WTC11 (cell line): ENCODE measurements around the gene PDF. TPM values are rescaled to one million over a fixed set of nuclear protein-coding genes. Genes with fewer than 3 reads are reported as not detected.
"Not testable (repeated sequence)": the region's sequence is repeated elsewhere in the genome, so short reads cannot be mapped to it uniquely, and the experiment has no call there.

Experiments
- ATAC-seq: fragments of 200-7000 bp; cut with Tn5 transposase; 2 replicates; pipeline ENCODE4 v1.10.0; 2021; ENCODE audit warnings: mild to moderate bottlenecking, moderate library complexity
- CTCF ChIA-PET: fragments of 300-600 bp; sonication (Branson Sonifier 250); formaldehyde crosslinking; loops from one replicate; lab custom pipeline; 2021; ENCODE audit warnings: antibody characterized with exemption; lab: Charles Lee
- POLR2A ChIA-PET: fragments of 350-600 bp; sonication (Branson Sonifier 250); formaldehyde crosslinking; loops from one replicate; lab custom pipeline; 2021; ENCODE audit warnings: antibody characterized with exemption; lab: Charles Lee
- DNase-seq: peaks from one replicate; pipeline ENCODE4 v3.0.0; 2021; ENCODE audit warnings: low spot score
- H3K27ac Mint-ChIP-seq: 2 replicates; pipeline ENCODE4 v1.8.0; 2021; ENCODE audit warnings: mixed read lengths
- H3K27me3 Mint-ChIP-seq: 2 replicates; pipeline ENCODE4 v1.8.0; 2021; ENCODE audit warnings: low read depth, mild to moderate bottlenecking, moderate library complexity, mixed read lengths
- H3K36me3 Mint-ChIP-seq: 2 replicates; pipeline ENCODE4 v1.8.0; 2021; ENCODE audit warnings: mixed read lengths
- H3K4me1 Mint-ChIP-seq: 2 replicates; pipeline ENCODE4 v1.8.0; 2022; ENCODE audit warnings: mixed read lengths
- H3K4me3 Mint-ChIP-seq: 2 replicates; pipeline ENCODE4 v1.8.0; 2021; ENCODE audit warnings: mild to moderate bottlenecking, moderate library complexity, mixed read lengths
- H3K9me3 Mint-ChIP-seq: 2 replicates; pipeline ENCODE4 v1.8.0; 2021; ENCODE audit warnings: mixed read lengths
- CREB1 ChIP-seq: sonication (generic); formaldehyde crosslinking; IDR thresholded peaks from 2 replicates; pipeline ENCODE4 v1.8.0; 2023; ENCODE audit warnings: mild to moderate bottlenecking, missing genetic modification reagents
- FOXJ3 ChIP-seq: sonication (generic); formaldehyde crosslinking; IDR thresholded peaks from 2 replicates; pipeline ENCODE4 v1.9.0; 2021; ENCODE audit warnings: missing genetic modification reagents, mild to moderate bottlenecking, borderline replicate concordance
- JAZF1 ChIP-seq: fragments of 250-450 bp; sonication (Bioruptor Pico); IDR thresholded peaks from 2 replicates; pipeline ENCODE4 v1.9.0; 2021; ENCODE audit warnings: moderate library complexity, mild to moderate bottlenecking, inconsistent platforms
- NFYB ChIP-seq: sonication (generic); formaldehyde crosslinking; conservative IDR thresholded peaks from 2 replicates; pipeline ENCODE4 v1.8.0; 2022; ENCODE audit warnings: low read depth, missing genetic modification reagents
- PRRX2 ChIP-seq: fragments of 250-450 bp; sonication (Bioruptor Pico); IDR thresholded peaks from 2 replicates; pipeline ENCODE4 v1.8.0; 2021; ENCODE audit warnings: mild to moderate bottlenecking
- SMAD4 ChIP-seq: sonication (generic); formaldehyde crosslinking; IDR thresholded peaks from 2 replicates; pipeline ENCODE4 v1.8.0; 2022; ENCODE audit warnings: mild to moderate bottlenecking, missing genetic modification reagents
- TEAD1 ChIP-seq: sonication (generic); formaldehyde crosslinking; IDR thresholded peaks from 2 replicates; pipeline ENCODE4 v1.8.0; 2022; ENCODE audit warnings: mild to moderate bottlenecking, missing genetic modification reagents
- ZBTB21 ChIP-seq: sonication (generic); formaldehyde crosslinking; IDR thresholded peaks from 2 replicates; pipeline ENCODE4 v1.8.1; 2023; ENCODE audit warnings: mild to moderate bottlenecking, missing genetic modification reagents, borderline replicate concordance
- ZNF138 ChIP-seq: sonication (generic); formaldehyde crosslinking; conservative IDR thresholded peaks from 2 replicates; pipeline ENCODE4 v1.8.1; 2022; ENCODE audit warnings: mild to moderate bottlenecking, moderate library complexity, missing genetic modification reagents
- ZNF219 ChIP-seq: sonication (generic); formaldehyde crosslinking; IDR thresholded peaks from 2 replicates; pipeline ENCODE4 v1.8.0; 2023; ENCODE audit warnings: missing genetic modification reagents, mild to moderate bottlenecking, borderline replicate concordance
- ZNF317 ChIP-seq: sonication (generic); formaldehyde crosslinking; IDR thresholded peaks from 2 replicates; pipeline ENCODE4 v1.8.1; 2023; ENCODE audit warnings: low read depth, mild to moderate bottlenecking, moderate library complexity, missing genetic modification reagents, borderline replicate concordance
- total RNA-seq: library from RNA; stranded (reverse); gene quantifications from 3 replicates; pipeline ENCODE4 v1.2.3, GENCODE V29; 2021
- TF ChIP-seq, protein P1 (sequence below): fragments of 250-450 bp; sonication (Bioruptor Pico); IDR thresholded peaks from 2 replicates; pipeline ENCODE4 v2.1.2; 2022; ENCODE audit warnings: mild to moderate bottlenecking, moderate library complexity
- TF ChIP-seq, protein P2 (sequence below): sonication (generic); formaldehyde crosslinking; IDR thresholded peaks from 2 replicates; pipeline ENCODE4 v1.8.1; 2023; ENCODE audit warnings: mild to moderate bottlenecking, missing genetic modification reagents
- TF ChIP-seq, protein P3 (sequence below): sonication (generic); formaldehyde crosslinking; IDR thresholded peaks from 2 replicates; pipeline ENCODE4 v1.8.1; 2023; ENCODE audit warnings: mild to moderate bottlenecking, missing genetic modification reagents, borderline replicate concordance
- TF ChIP-seq, protein P4 (sequence below): sonication (generic); formaldehyde crosslinking; conservative IDR thresholded peaks from 2 replicates; pipeline ENCODE4 v1.8.1; 2022; ENCODE audit warnings: mild to moderate bottlenecking, missing genetic modification reagents
- TF ChIP-seq, protein P5 (sequence below): sonication (generic); formaldehyde crosslinking; conservative IDR thresholded peaks from 2 replicates; pipeline ENCODE4 v1.8.1; 2023; ENCODE audit warnings: mild to moderate bottlenecking, low read depth, missing genetic modification reagents, moderate library complexity
- TF ChIP-seq, protein P6 (sequence below): sonication (generic); formaldehyde crosslinking; IDR thresholded peaks from 2 replicates; pipeline ENCODE4 v1.8.1; 2022; ENCODE audit warnings: low read depth, mild to moderate bottlenecking, moderate library complexity, missing genetic modification reagents, borderline replicate concordance
- TF ChIP-seq, protein P7 (sequence below): fragments of 250-450 bp; sonication (Bioruptor Pico); IDR thresholded peaks from 2 replicates; pipeline ENCODE4 v1.9.0; 2021; ENCODE audit warnings: mild to moderate bottlenecking, borderline replicate concordance

PDF gene
- total RNA-seq, 1 experiment from 2014 or later: 28.2 TPM

DNA sequence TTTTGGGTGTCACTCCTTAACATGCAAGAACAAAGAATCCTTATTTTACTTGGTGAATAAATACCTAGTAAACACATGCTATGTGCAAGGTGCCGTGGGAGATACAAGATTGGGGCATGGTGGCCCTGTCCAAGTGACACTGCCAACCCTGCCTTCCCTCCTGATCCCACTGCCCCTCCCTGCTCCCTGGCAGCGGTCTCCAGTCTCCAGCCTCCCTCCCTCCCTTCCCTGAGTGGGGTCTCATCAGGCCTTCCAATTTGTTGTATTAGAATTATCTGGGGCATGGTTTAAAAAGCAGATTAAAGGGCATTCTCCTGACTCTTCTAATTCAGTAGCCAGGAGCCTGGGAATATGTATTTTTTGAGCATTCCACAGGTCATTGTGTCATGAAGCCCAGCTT is 33.7 kb upstream of the PDF start:
- Mint-ChIP-seq H3K4me1 (no peaks in the 10 kb centered on the region), H3K27me3 (no peaks in the 10 kb centered on the region), H3K27ac (no peak overlapping the region), H3K4me3 (no peak overlapping the region), H3K9me3 (no peaks in the 10 kb centered on the region), H3K36me3 (peaks cover 30% of the 10 kb centered on the region)
- ChIA-PET POLR2A (no interaction called here), CTCF (no interaction called here)
- no peak for DNase-seq
- TF ChIP-seq ZNF138 (CRISPR knock-in tag) (no peak), ZNF317 (CRISPR knock-in tag) (no peak), SMAD4 (CRISPR knock-in tag) (no peak), ZNF219 (no peak), CREB1 (CRISPR knock-in tag) (no peak), TEAD1 (CRISPR knock-in tag) (no peak), ZBTB21 (no peak), JAZF1 (CRISPR knock-in tag) (no peak), PRRX2 (CRISPR knock-in tag) (no peak)
- TF ChIP-seq, protein P1, sequence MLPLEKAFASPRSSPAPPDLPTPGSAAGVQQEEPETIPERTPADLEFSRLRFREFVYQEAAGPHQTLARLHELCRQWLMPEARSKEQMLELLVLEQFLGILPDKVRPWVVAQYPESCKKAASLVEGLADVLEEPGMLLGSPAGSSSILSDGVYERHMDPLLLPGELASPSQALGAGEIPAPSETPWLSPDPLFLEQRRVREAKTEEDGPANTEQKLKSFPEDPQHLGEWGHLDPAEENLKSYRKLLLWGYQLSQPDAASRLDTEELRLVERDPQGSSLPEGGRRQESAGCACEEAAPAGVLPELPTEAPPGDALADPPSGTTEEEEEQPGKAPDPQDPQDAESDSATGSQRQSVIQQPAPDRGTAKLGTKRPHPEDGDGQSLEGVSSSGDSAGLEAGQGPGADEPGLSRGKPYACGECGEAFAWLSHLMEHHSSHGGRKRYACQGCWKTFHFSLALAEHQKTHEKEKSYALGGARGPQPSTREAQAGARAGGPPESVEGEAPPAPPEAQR (CRISPR knock-in tag): no peak
- TF ChIP-seq, protein P2, sequence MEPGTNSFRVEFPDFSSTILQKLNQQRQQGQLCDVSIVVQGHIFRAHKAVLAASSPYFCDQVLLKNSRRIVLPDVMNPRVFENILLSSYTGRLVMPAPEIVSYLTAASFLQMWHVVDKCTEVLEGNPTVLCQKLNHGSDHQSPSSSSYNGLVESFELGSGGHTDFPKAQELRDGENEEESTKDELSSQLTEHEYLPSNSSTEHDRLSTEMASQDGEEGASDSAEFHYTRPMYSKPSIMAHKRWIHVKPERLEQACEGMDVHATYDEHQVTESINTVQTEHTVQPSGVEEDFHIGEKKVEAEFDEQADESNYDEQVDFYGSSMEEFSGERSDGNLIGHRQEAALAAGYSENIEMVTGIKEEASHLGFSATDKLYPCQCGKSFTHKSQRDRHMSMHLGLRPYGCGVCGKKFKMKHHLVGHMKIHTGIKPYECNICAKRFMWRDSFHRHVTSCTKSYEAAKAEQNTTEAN (CRISPR knock-in tag): no peak
- TF ChIP-seq, protein P3, sequence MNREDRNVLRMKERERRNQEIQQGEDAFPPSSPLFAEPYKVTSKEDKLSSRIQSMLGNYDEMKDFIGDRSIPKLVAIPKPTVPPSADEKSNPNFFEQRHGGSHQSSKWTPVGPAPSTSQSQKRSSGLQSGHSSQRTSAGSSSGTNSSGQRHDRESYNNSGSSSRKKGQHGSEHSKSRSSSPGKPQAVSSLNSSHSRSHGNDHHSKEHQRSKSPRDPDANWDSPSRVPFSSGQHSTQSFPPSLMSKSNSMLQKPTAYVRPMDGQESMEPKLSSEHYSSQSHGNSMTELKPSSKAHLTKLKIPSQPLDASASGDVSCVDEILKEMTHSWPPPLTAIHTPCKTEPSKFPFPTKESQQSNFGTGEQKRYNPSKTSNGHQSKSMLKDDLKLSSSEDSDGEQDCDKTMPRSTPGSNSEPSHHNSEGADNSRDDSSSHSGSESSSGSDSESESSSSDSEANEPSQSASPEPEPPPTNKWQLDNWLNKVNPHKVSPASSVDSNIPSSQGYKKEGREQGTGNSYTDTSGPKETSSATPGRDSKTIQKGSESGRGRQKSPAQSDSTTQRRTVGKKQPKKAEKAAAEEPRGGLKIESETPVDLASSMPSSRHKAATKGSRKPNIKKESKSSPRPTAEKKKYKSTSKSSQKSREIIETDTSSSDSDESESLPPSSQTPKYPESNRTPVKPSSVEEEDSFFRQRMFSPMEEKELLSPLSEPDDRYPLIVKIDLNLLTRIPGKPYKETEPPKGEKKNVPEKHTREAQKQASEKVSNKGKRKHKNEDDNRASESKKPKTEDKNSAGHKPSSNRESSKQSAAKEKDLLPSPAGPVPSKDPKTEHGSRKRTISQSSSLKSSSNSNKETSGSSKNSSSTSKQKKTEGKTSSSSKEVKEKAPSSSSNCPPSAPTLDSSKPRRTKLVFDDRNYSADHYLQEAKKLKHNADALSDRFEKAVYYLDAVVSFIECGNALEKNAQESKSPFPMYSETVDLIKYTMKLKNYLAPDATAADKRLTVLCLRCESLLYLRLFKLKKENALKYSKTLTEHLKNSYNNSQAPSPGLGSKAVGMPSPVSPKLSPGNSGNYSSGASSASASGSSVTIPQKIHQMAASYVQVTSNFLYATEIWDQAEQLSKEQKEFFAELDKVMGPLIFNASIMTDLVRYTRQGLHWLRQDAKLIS (CRISPR knock-in tag): no peak
- TF ChIP-seq, protein P4, sequence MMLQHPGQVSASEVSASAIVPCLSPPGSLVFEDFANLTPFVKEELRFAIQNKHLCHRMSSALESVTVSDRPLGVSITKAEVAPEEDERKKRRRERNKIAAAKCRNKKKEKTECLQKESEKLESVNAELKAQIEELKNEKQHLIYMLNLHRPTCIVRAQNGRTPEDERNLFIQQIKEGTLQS (CRISPR knock-in tag): no peak
- no peak for ATAC-seq

DNA sequence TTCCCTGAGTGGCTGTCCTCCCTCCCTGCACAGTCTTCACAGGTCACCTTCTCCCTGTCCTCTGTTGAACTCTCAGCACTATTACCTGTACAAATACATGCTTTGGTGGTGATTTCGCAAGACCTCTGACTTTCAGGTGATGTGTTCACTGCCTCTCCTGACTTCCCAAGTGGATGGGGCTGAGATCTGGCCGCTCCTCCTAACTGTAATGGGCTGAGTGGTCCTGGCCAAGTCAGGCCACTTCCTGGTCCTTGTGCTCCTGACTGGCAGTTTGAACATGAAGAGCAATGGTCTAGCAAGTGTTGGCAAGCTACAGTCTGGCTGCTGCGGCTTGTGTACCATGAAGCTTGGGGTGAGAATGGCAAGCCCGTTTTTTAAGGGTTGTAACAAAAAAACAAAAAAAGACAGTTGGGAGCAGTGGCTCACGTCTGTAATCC is 32.9 kb upstream of the PDF start:
- Mint-ChIP-seq H3K36me3 (peaks cover 27% of the 10 kb centered on the region), H3K27ac (peak overlapping the region; percentile 71), H3K4me3 (no peak overlapping the region), H3K27me3 (no peaks in the 10 kb centered on the region), H3K4me1 (no peaks in the 10 kb centered on the region), H3K9me3 (no peaks in the 10 kb centered on the region)
- DNase-seq (no peak), ATAC-seq (no peak)
- POLR2A ChIA-PET: no interaction called here
- CTCF ChIA-PET: no interaction called here
- TF ChIP-seq, protein P5, sequence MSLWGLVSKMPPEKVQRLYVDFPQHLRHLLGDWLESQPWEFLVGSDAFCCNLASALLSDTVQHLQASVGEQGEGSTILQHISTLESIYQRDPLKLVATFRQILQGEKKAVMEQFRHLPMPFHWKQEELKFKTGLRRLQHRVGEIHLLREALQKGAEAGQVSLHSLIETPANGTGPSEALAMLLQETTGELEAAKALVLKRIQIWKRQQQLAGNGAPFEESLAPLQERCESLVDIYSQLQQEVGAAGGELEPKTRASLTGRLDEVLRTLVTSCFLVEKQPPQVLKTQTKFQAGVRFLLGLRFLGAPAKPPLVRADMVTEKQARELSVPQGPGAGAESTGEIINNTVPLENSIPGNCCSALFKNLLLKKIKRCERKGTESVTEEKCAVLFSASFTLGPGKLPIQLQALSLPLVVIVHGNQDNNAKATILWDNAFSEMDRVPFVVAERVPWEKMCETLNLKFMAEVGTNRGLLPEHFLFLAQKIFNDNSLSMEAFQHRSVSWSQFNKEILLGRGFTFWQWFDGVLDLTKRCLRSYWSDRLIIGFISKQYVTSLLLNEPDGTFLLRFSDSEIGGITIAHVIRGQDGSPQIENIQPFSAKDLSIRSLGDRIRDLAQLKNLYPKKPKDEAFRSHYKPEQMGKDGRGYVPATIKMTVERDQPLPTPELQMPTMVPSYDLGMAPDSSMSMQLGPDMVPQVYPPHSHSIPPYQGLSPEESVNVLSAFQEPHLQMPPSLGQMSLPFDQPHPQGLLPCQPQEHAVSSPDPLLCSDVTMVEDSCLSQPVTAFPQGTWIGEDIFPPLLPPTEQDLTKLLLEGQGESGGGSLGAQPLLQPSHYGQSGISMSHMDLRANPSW: no peak
- TF ChIP-seq NFYB (CRISPR knock-in tag): no peak
- TF ChIP-seq FOXJ3 (CRISPR knock-in tag): no peak
- TF ChIP-seq, protein P6, sequence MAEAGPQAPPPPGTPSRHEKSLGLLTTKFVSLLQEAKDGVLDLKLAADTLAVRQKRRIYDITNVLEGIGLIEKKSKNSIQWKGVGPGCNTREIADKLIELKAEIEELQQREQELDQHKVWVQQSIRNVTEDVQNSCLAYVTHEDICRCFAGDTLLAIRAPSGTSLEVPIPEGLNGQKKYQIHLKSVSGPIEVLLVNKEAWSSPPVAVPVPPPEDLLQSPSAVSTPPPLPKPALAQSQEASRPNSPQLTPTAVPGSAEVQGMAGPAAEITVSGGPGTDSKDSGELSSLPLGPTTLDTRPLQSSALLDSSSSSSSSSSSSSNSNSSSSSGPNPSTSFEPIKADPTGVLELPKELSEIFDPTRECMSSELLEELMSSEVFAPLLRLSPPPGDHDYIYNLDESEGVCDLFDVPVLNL (CRISPR knock-in tag): no peak
- TF ChIP-seq, protein P7, sequence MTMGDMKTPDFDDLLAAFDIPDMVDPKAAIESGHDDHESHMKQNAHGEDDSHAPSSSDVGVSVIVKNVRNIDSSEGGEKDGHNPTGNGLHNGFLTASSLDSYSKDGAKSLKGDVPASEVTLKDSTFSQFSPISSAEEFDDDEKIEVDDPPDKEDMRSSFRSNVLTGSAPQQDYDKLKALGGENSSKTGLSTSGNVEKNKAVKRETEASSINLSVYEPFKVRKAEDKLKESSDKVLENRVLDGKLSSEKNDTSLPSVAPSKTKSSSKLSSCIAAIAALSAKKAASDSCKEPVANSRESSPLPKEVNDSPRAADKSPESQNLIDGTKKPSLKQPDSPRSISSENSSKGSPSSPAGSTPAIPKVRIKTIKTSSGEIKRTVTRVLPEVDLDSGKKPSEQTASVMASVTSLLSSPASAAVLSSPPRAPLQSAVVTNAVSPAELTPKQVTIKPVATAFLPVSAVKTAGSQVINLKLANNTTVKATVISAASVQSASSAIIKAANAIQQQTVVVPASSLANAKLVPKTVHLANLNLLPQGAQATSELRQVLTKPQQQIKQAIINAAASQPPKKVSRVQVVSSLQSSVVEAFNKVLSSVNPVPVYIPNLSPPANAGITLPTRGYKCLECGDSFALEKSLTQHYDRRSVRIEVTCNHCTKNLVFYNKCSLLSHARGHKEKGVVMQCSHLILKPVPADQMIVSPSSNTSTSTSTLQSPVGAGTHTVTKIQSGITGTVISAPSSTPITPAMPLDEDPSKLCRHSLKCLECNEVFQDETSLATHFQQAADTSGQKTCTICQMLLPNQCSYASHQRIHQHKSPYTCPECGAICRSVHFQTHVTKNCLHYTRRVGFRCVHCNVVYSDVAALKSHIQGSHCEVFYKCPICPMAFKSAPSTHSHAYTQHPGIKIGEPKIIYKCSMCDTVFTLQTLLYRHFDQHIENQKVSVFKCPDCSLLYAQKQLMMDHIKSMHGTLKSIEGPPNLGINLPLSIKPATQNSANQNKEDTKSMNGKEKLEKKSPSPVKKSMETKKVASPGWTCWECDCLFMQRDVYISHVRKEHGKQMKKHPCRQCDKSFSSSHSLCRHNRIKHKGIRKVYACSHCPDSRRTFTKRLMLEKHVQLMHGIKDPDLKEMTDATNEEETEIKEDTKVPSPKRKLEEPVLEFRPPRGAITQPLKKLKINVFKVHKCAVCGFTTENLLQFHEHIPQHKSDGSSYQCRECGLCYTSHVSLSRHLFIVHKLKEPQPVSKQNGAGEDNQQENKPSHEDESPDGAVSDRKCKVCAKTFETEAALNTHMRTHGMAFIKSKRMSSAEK (CRISPR knock-in tag): no peak

DNA sequence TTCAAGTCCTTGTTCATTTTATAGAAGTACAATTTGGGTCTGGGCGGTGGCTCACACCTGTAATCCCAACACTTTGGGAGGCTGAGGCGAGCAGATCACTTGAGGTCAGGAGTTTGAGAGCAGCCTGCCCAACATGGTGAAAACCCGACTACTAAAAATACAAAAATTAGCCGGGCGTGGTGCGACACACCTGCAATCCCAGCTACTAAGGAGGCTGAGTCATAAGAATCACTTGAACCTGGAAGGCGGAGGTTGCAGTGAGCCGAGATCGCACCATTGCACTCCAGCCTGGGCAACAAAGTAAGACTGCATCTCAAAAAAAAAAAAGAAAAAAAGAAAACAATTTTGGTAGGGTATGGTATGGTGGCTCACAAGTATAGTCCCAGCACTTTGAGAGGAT is 29.7 kb upstream of the PDF start:
- H3K27ac Mint-ChIP-seq, H3K9me3 Mint-ChIP-seq, H3K4me3 Mint-ChIP-seq, ATAC-seq, DNase-seq, H3K27me3 Mint-ChIP-seq, POLR2A ChIA-PET, H3K4me1 Mint-ChIP-seq, H3K36me3 Mint-ChIP-seq, CTCF ChIA-PET: not testable (repeated sequence)
